Astrocyte (in vitro differentiated cells and primary cell): ENCODE data around the gene GTSE1. TPM values are rescaled to one million over a fixed set of nuclear protein-coding genes. Genes with fewer than 3 reads are reported as not detected.

Experiments
- DNase-seq: peaks from one replicate; pipeline ENCODE4 v3.0.0-alpha.2; 2010; ENCODE audit warnings: low read depth
- FAIRE-seq: peaks from 2 replicates; lab custom pipeline; 2011; peaks lifted over from hg19 to GRCh38; lab: Jason Lieb, UNC
- H2AFZ ChIP-seq: 2 replicates; pipeline ENCODE4 v1.6.0; 2012; ENCODE audit warnings: low read depth, low read length, inconsistent platforms
- H3K27ac ChIP-seq: 2 replicates; pipeline ENCODE4 v1.5.1; 2011; ENCODE audit warnings: low read depth, low read length, inconsistent platforms
- H3K27me3 ChIP-seq: 2 replicates; pipeline ENCODE4 v1.6.0; 2011; ENCODE audit warnings: low read length, inconsistent platforms; ENCODE audit not compliant: insufficient read depth
- H3K36me3 ChIP-seq: 2 replicates; pipeline ENCODE4 v1.5.1; 2011; ENCODE audit warnings: low read length, inconsistent platforms; ENCODE audit not compliant: insufficient read depth
- H3K4me1 ChIP-seq: 2 replicates; pipeline ENCODE4 v1.5.1; 2011; ENCODE audit warnings: low read length, inconsistent platforms; ENCODE audit not compliant: insufficient read depth
- H3K4me2 ChIP-seq: 2 replicates; pipeline ENCODE4 v1.6.0; 2012; ENCODE audit warnings: low read length, inconsistent platforms
- H3K4me3 ChIP-seq: 2 replicates; pipeline ENCODE4 v1.5.1; 2011; ENCODE audit warnings: low read depth, mild to moderate bottlenecking, low read length, inconsistent platforms; ENCODE audit not compliant: insufficient read depth
- H3K79me2 ChIP-seq: 2 replicates; pipeline ENCODE4 v1.6.0; 2012; ENCODE audit warnings: mild to moderate bottlenecking, low read length, inconsistent platforms; ENCODE audit not compliant: insufficient read depth
- H3K9ac ChIP-seq: 2 replicates; pipeline ENCODE4 v1.6.0; 2012; ENCODE audit warnings: mild to moderate bottlenecking, low read length, inconsistent platforms
- H3K9me3 ChIP-seq: 2 replicates; pipeline ENCODE4 v1.5.1; 2012; ENCODE audit warnings: low read depth, mild to moderate bottlenecking, low read length, inconsistent platforms; ENCODE audit not compliant: insufficient read depth
- H4K20me1 ChIP-seq: 2 replicates; pipeline ENCODE4 v1.6.0; 2012; ENCODE audit warnings: low read length, inconsistent platforms; ENCODE audit not compliant: insufficient read depth
- H3K27ac Mint-ChIP-seq: one replicate; pipeline ENCODE4 v1.8.0; 2021; ENCODE audit warnings: mild to moderate bottlenecking, mixed read lengths; ENCODE audit not compliant: unreplicated experiment
- H3K27me3 Mint-ChIP-seq: one replicate; pipeline ENCODE4 v1.8.0; 2021; ENCODE audit warnings: low read depth, mixed read lengths; ENCODE audit not compliant: unreplicated experiment
- H3K36me3 Mint-ChIP-seq: one replicate; pipeline ENCODE4 v1.8.0; 2021; ENCODE audit warnings: low read depth, mixed read lengths; ENCODE audit not compliant: unreplicated experiment
- H3K4me1 Mint-ChIP-seq: one replicate; pipeline ENCODE4 v1.8.0; 2021; ENCODE audit warnings: low read depth, mixed read lengths; ENCODE audit not compliant: unreplicated experiment
- H3K4me3 Mint-ChIP-seq: one replicate; pipeline ENCODE4 v1.8.0; 2021; ENCODE audit warnings: mild to moderate bottlenecking, moderate library complexity, mixed read lengths; ENCODE audit not compliant: unreplicated experiment
- H3K9me3 Mint-ChIP-seq: one replicate; pipeline ENCODE4 v1.8.0; 2021; ENCODE audit warnings: mild to moderate bottlenecking, mixed read lengths; ENCODE audit not compliant: unreplicated experiment
- CTCF ChIP-seq: IDR thresholded peaks from 2 replicates; pipeline ENCODE4 v1.5.1; 2011; ENCODE audit warnings: low read depth, mild to moderate bottlenecking, inconsistent platforms, low read length, moderate library complexity; ENCODE audit not compliant: insufficient read depth
- EZH2 ChIP-seq: IDR thresholded peaks from 2 replicates; pipeline ENCODE4 v1.6.1; 2012; ENCODE audit warnings: mild to moderate bottlenecking, low read length, inconsistent platforms; ENCODE audit not compliant: insufficient read depth
- total RNA-seq: library from RNA; stranded (reverse); gene quantifications from 2 replicates; pipeline ENCODE4 v1.2.1, GENCODE V29; 2021

The GTSE1 gene
- total RNA-seq, 1 donor from 2014 or later, result 4.1 TPM

- DNase-seq, result no peak
- Histone ChIP-seq H3K9ac (no peak overlapping the region), H3K4me1 (no peaks in the 10 kb centered on the region), H3K4me2 (no peak overlapping the region), H4K20me1 (no peaks in the 10 kb centered on the region), H3K9me3 (no peaks in the 10 kb centered on the region), H2AFZ (no peak overlapping the region), H3K4me3 (no peak overlapping the region), H3K36me3 (peaks cover 7% of the 10 kb centered on the region), H3K27me3 (no peaks in the 10 kb centered on the region), H3K79me2 (no peaks in the 10 kb centered on the region), H3K27ac (no peak overlapping the region)
- Mint-ChIP-seq H3K27me3 (peaks cover 3% of the 10 kb centered on the region), H3K36me3 (peaks cover 1% of the 10 kb centered on the region), H3K27ac (no peak overlapping the region), H3K9me3 (no peaks in the 10 kb centered on the region), H3K4me1 (peaks cover 8% of the 10 kb centered on the region), H3K4me3 (no peak overlapping the region)
- no peak for TF ChIP-seq EZH2
- TF ChIP-seq CTCF, result no peak
- FAIRE-seq, result no peak
Measured at GRCh38 chr22:46327691-46328465, 31.2 kb downstream of the GTSE1 start.

GRCh38 chr22:46328797-46329196 lies 32.1 kb downstream of the GTSE1 start:
- Mint-ChIP-seq H3K9me3 (no peaks in the 10 kb centered on the region), H3K36me3 (peaks cover 1% of the 10 kb centered on the region), H3K27ac (no peak overlapping the region), H3K4me3 (no peak overlapping the region), H3K4me1 (peaks cover 8% of the 10 kb centered on the region), H3K27me3 (peaks cover 3% of the 10 kb centered on the region)
- H3K9ac ChIP-seq, result no peak overlapping the region
- DNase-seq (no peak), FAIRE-seq (no peak)
- no peaks in the 10 kb centered on the region for H3K79me2 ChIP-seq
- H3K27ac ChIP-seq, result no peak overlapping the region
- no peaks in the 10 kb centered on the region for H3K27me3 ChIP-seq
- H2AFZ ChIP-seq, result no peak overlapping the region
- no peak overlapping the region for H3K4me2 ChIP-seq
- H4K20me1 ChIP-seq, result no peaks in the 10 kb centered on the region
- H3K4me3 ChIP-seq, result no peak overlapping the region
- peaks cover 7% of the 10 kb centered on the region for H3K36me3 ChIP-seq
- H3K9me3 ChIP-seq, result no peaks in the 10 kb centered on the region
- H3K4me1 ChIP-seq, result no peaks in the 10 kb centered on the region
- TF ChIP-seq CTCF, result no peak
- no peak for TF ChIP-seq EZH2

GRCh38 chr22:46329616-46330015 lies 32.9 kb downstream of the GTSE1 start:
- Histone ChIP-seq H3K27me3 (no peaks in the 10 kb centered on the region), H3K4me3 (no peak overlapping the region), H3K4me1 (no peaks in the 10 kb centered on the region), H3K4me2 (no peak overlapping the region), H3K79me2 (no peaks in the 10 kb centered on the region), H3K36me3 (peaks cover 6% of the 10 kb centered on the region), H4K20me1 (no peaks in the 10 kb centered on the region), H3K9me3 (no peaks in the 10 kb centered on the region), H3K27ac (no peak overlapping the region), H2AFZ (no peak overlapping the region), H3K9ac (no peak overlapping the region)
- no peak for TF ChIP-seq EZH2
- no peak for TF ChIP-seq CTCF
- H3K9me3 Mint-ChIP-seq, result no peaks in the 10 kb centered on the region
- FAIRE-seq (no peak), DNase-seq (no peak)
- peaks cover 1% of the 10 kb centered on the region for H3K36me3 Mint-ChIP-seq
- H3K27ac Mint-ChIP-seq, result no peak overlapping the region
- H3K4me3 Mint-ChIP-seq, result no peak overlapping the region
- peaks cover 8% of the 10 kb centered on the region for H3K4me1 Mint-ChIP-seq
- H3K27me3 Mint-ChIP-seq, result peaks cover 3% of the 10 kb centered on the region
